Liver (tissue), 9 donors: ENCODE data around the gene CAMSAP1. TPM values are rescaled to one million over a fixed set of nuclear protein-coding genes. Genes with fewer than 3 reads are reported as not detected.

Experiments used
- DNase-seq: peaks from one replicate; pipeline ENCODE4 v3.0.0-alpha.2; 2017; ENCODE audit warnings: low spot score
- H3K27ac ChIP-seq, 2 donors: one replicate each; pipeline ENCODE4 v1.7.0; 2013; ENCODE audit warnings: inconsistent platforms in 2 of 2, low read length in 2 of 2, control low read depth in 1 of 2, low read depth in 1 of 2, mild to moderate bottlenecking in 1 of 2
- H3K27me3 ChIP-seq, 4 donors: one replicate each; pipeline versions ENCODE4 v1.6.1 to v1.7.0; 2013; ENCODE audit warnings: low read length in 3 of 4, inconsistent platforms in 1 of 4, mild to moderate bottlenecking in 1 of 4, moderate library complexity in 1 of 4; ENCODE audit not compliant: control insufficient read depth in 4 of 4, insufficient read depth in 4 of 4
- H3K36me3 ChIP-seq, 4 donors: one replicate each; pipeline versions ENCODE4 v1.6.1 to v1.7.0; 2013; ENCODE audit warnings: low read length in 3 of 4, mild to moderate bottlenecking in 3 of 4, low read depth in 1 of 4, moderate library complexity in 1 of 4; ENCODE audit not compliant: control insufficient read depth in 4 of 4, insufficient read depth in 3 of 4
- H3K4me1 ChIP-seq, 4 donors: one replicate each; pipeline versions ENCODE4 v1.6.1 to v1.7.0; 2013; ENCODE audit warnings: low read length in 3 of 4, mild to moderate bottlenecking in 3 of 4, moderate library complexity in 1 of 4; ENCODE audit not compliant: control insufficient read depth in 4 of 4, insufficient read depth in 4 of 4
- H3K4me3 ChIP-seq, 3 donors: one replicate each; pipeline versions ENCODE4 v1.6.1 to v1.7.0; 2013; ENCODE audit warnings: low read length in 3 of 3, control low read depth in 1 of 3, low read depth in 1 of 3, mild to moderate bottlenecking in 1 of 3
- H3K9ac ChIP-seq, 2 donors: one replicate each; pipeline ENCODE4 v1.7.0; 2013; ENCODE audit warnings: low read length in 2 of 2, mild to moderate bottlenecking in 2 of 2, moderate library complexity in 2 of 2, control low read depth in 1 of 2, low read depth in 1 of 2
- H3K9me3 ChIP-seq, 4 donors: one replicate each; pipeline versions ENCODE4 v1.6.1 to v1.7.0; 2013; ENCODE audit warnings: low read length in 3 of 4; ENCODE audit not compliant: control insufficient read depth in 4 of 4
- ATF3 ChIP-seq: IDR thresholded peaks from 2 replicates; pipeline ENCODE4 v1.6.1; 2016; ENCODE audit warnings: antibody characterized with exemption
- CTCF ChIP-seq: fragments of 150-350 bp; IDR thresholded peaks from 2 replicates; pipeline ENCODE4 v1.5.1; 2017; ENCODE audit warnings: improper control_type of control experiment, low read depth, low read length; ENCODE audit not compliant: missing input control
- EGR1 ChIP-seq, 2 donors: IDR thresholded peaks; 2 replicates each; pipeline ENCODE4 v1.6.1; 2016 to 2018; ENCODE audit warnings: antibody characterized with exemption in 2 of 2, low read depth in 2 of 2
- FOXA1 ChIP-seq: IDR thresholded peaks from 2 replicates; pipeline ENCODE4 v1.6.1; 2016; ENCODE audit warnings: antibody characterized with exemption
- FOXA2 ChIP-seq: IDR thresholded peaks from 2 replicates; pipeline ENCODE4 v1.6.1; 2016; ENCODE audit warnings: antibody characterized with exemption
- GABPA ChIP-seq, 2 donors: IDR thresholded peaks in 1 of 2; conservative IDR thresholded peaks in 1 of 2; 2 replicates each; pipeline ENCODE4 v1.6.1; 2016; ENCODE audit warnings: antibody characterized with exemption in 2 of 2, mild to moderate bottlenecking in 1 of 2, moderate library complexity in 1 of 2
- HNF4A ChIP-seq, 2 donors: conservative IDR thresholded peaks; 2 replicates each; pipeline ENCODE4 v1.6.1; 2016; ENCODE audit warnings: antibody characterized with exemption in 2 of 2, mild to moderate bottlenecking in 2 of 2
- HNF4G ChIP-seq: IDR thresholded peaks from 2 replicates; pipeline ENCODE4 v1.6.1; 2016; ENCODE audit warnings: antibody characterized with exemption
- JUND ChIP-seq, 2 donors: IDR thresholded peaks; 2 replicates each; pipeline ENCODE4 v1.6.1; 2016; ENCODE audit warnings: antibody characterized with exemption in 2 of 2
- MAX ChIP-seq: IDR thresholded peaks from 2 replicates; pipeline ENCODE4 v1.6.1; 2016; ENCODE audit warnings: antibody characterized with exemption
- NR2F2 ChIP-seq: IDR thresholded peaks from 2 replicates; pipeline ENCODE4 v1.6.1; 2016; ENCODE audit warnings: antibody characterized with exemption
- RAD21 ChIP-seq, 2 donors: IDR thresholded peaks; 2 replicates each; pipeline ENCODE4 v1.6.1; 2016; ENCODE audit warnings: antibody characterized with exemption in 2 of 2, mild to moderate bottlenecking in 2 of 2
- REST ChIP-seq: IDR thresholded peaks from 2 replicates; pipeline ENCODE4 v1.6.1; 2016; ENCODE audit warnings: antibody characterized with exemption, mild to moderate bottlenecking
- RXRA ChIP-seq, 2 donors: IDR thresholded peaks; 2 replicates each; pipeline ENCODE4 v1.6.1; 2017 to 2018; ENCODE audit warnings: antibody characterized with exemption in 2 of 2, mild to moderate bottlenecking in 1 of 2
- SP1 ChIP-seq: IDR thresholded peaks from 2 replicates; pipeline ENCODE4 v1.6.1; 2018; ENCODE audit warnings: antibody characterized with exemption, mild to moderate bottlenecking
- TAF1 ChIP-seq: conservative IDR thresholded peaks from 2 replicates; pipeline ENCODE4 v1.6.1; 2016; ENCODE audit warnings: antibody characterized with exemption, mild to moderate bottlenecking
- YY1 ChIP-seq: IDR thresholded peaks from 2 replicates; pipeline ENCODE4 v1.6.1; 2016; ENCODE audit warnings: antibody characterized with exemption, mild to moderate bottlenecking
- ZBTB33 ChIP-seq: IDR thresholded peaks from 2 replicates; pipeline ENCODE4 v1.6.1; 2016; ENCODE audit warnings: antibody characterized with exemption
- WGBS: extraction: QIAGEN DNeasy Blood & Tissue Kit; methylation state at CpG from one replicate; pipeline ENCODE4 v1.1.7; 2013; 5-methylcytosine and 5-hydroxymethylcytosine counted together
- polyA plus RNA-seq, 2 donors: library from polyadenylated mRNA; stranded (reverse) in 1 of 2; unstranded in 1 of 2; fragments of 200-250 nt in 1 of 2; fragments of >200 nt in 1 of 2; fragmentation: Nextera tagmentation in 1 of 2; extraction: Ambion mirVana in 1 of 2; gene quantifications; one replicate each; pipeline versions ENCODE4 v1.2.1 to v1.2.3, GENCODE V29; 2013 to 2015
- total RNA-seq, 2 donors: library from RNA; depleted of rRNA; stranded (reverse); fragments of >200 nt; gene quantifications; one replicate each; pipeline ENCODE4 v1.2.3, GENCODE V29; 2014
- donor health status: healthy.
- donor health status: healthy.
- donor health status: healthy.
- donor health status: healthy.
- donor health status: healthy.

Gene CAMSAP1
- total and polyA plus RNA-seq, 4 donors = 0.97 to 6.4 (median 5.1) TPM

- no peak for DNase-seq
- Histone ChIP-seq H3K9me3 (no peaks in the 10 kb centered on the region), H3K4me3 (no peak overlapping the region), H3K27ac (no peak overlapping the region), H3K36me3 (peaks cover 11 to 54% (median 36%) of the 10 kb centered on the region in 4 donors), H3K27me3 (no peaks in the 10 kb centered on the region), H3K9ac (no peak overlapping the region), H3K4me1 (peaks cover 0 to 5% (median 3%) of the 10 kb centered on the region in 4 donors)
- TF ChIP-seq ZBTB33 (no peak), TAF1 (no peak), REST (no peak), HNF4A (conservative IDR thresholded peaks at IDR 0.05) (no peak), FOXA2 (no peak), RAD21 (IDR thresholded peaks at IDR 0.05) (no peak), EGR1 (IDR thresholded peaks at IDR 0.05; ENCODE audit: low read depth in 2 of 2) (no peak), FOXA1 (no peak), SP1 (no peak), NR2F2 (no peak), JUND (IDR thresholded peaks at IDR 0.05) (no peak), ATF3 (no peak), GABPA (IDR thresholded peaks at IDR 0.05 in 1 of 2, conservative IDR thresholded peaks at IDR 0.05 in 1 of 2) (no peak), RXRA (IDR thresholded peaks at IDR 0.05) (no peak), MAX (no peak), HNF4G (no peak), CTCF (no peak), YY1 (no peak)
- 93% methylated on average over 11 of the region's 11 CpGs for WGBS
Measured at GRCh38 chr9:135948446-135948845, 41.1 kb upstream of the CAMSAP1 start.

GRCh38 chr9:135947582-135947981, 40.2 kb upstream of the CAMSAP1 start:
- Histone ChIP-seq H3K4me1 (peaks cover 0 to 1% (median under 1%) of the 10 kb centered on the region in 4 donors), H3K9me3 (no peaks in the 10 kb centered on the region), H3K9ac (no peak overlapping the region), H3K27me3 (no peaks in the 10 kb centered on the region), H3K4me3 (no peak overlapping the region), H3K27ac (no peak overlapping the region), H3K36me3 (peaks cover 12 to 52% (median 36%) of the 10 kb centered on the region in 4 donors)
- DNase-seq = no peak
- WGBS = 95% methylated on average over 18 of the region's 18 CpGs
- TF ChIP-seq JUND (IDR thresholded peaks at IDR 0.05) (no peak), RXRA (IDR thresholded peaks at IDR 0.05) (no peak), GABPA (IDR thresholded peaks at IDR 0.05 in 1 of 2, conservative IDR thresholded peaks at IDR 0.05 in 1 of 2) (no peak), CTCF (no peak), ATF3 (no peak), HNF4A (conservative IDR thresholded peaks at IDR 0.05) (no peak), HNF4G (no peak), RAD21 (IDR thresholded peaks at IDR 0.05) (no peak), YY1 (no peak), EGR1 (IDR thresholded peaks at IDR 0.05; ENCODE audit: low read depth in 2 of 2) (no peak), TAF1 (no peak), ZBTB33 (no peak), FOXA2 (no peak)
